HL-60 (cell line): Measurements from ENCODE around the gene CELF1.
"Not testable (repeated sequence)": the region's sequence is repeated elsewhere in the genome, so short reads cannot be mapped to it uniquely, and the experiment has no call there.

ENCODE experiments used
- DNase-seq, 2 experiments: peaks; one replicate each; pipeline ENCODE4 v3.0.0-alpha.2; 2010 to 2020; ENCODE audit warnings: low read depth in 1 of 2, low spot score in 1 of 2
- H3K27ac ChIP-seq: fragments of 250-450 bp; sonication (Bioruptor Pico); replicated peaks from 2 replicates; pipeline ENCODE4 v1.5.1; 2020; ENCODE audit warnings: mild to moderate bottlenecking, moderate library complexity
- H3K27me3 ChIP-seq: fragments of 250-450 bp; sonication (Bioruptor Pico); 2 replicates; pipeline ENCODE4 v1.5.1; 2021; ENCODE audit warnings: mild to moderate bottlenecking, moderate library complexity; ENCODE audit not compliant: insufficient read depth, poor library complexity, severe bottlenecking
- H3K4me3 ChIP-seq: replicated peaks from 2 replicates; pipeline ENCODE4 v1.5.1; 2011; ENCODE audit warnings: mild to moderate bottlenecking, control low read depth, low read length; ENCODE audit not compliant: insufficient read depth
- GABPA ChIP-seq: IDR thresholded peaks from 2 replicates; pipeline ENCODE4 v1.6.1; 2012; ENCODE audit warnings: low read depth
- POLR2AphosphoS5 ChIP-seq: IDR thresholded peaks from 2 replicates; pipeline ENCODE4 v1.6.1; 2012; ENCODE audit warnings: low read depth
- SPI1 ChIP-seq: IDR thresholded peaks from 2 replicates; pipeline ENCODE4 v1.6.1; 2012; ENCODE audit warnings: low read depth, mild to moderate bottlenecking, borderline replicate concordance
- TF ChIP-seq, protein P1 (sequence below): IDR thresholded peaks from one replicate; pipeline ENCODE4 v1.5.1; 2011; ENCODE audit warnings: low read length, control low read depth, inconsistent platforms; ENCODE audit not compliant: insufficient read depth
- TF ChIP-seq, protein P2 (sequence below): IDR thresholded peaks from 2 replicates; pipeline ENCODE4 v1.6.1; 2012; ENCODE audit warnings: low read depth; ENCODE audit not compliant: insufficient replicate concordance

Gene CELF1

DNA sequence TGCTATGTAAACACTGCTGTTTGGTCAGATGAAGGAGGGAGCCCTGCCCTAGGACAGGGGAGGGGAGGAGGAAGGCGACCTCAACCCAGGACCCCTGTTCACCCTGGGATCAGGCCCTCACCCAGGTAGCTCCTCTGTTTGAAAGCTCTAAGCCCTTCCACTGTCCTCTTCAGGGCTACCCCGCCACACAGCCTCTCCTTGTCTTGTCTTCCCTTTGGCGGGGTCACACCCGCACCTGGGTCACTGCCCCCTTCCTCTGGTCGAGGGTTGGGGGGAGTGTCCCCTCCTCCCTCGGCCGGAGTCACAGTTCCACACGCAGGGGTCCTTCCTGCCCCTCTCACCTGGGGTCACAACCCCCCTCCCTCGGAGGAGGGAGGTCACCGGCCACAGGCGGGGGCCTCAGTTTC is 12.0 kb upstream of the CELF1 start:
- no peak for DNase-seq
- H3K27ac ChIP-seq = peak overlapping the region; percentile 72
- H3K4me3 ChIP-seq = peak overlapping the region; percentile 93
- H3K27me3 ChIP-seq = no peaks in the 10 kb centered on the region
- TF ChIP-seq POLR2AphosphoS5 (no peak), SPI1 (no peak), GABPA (no peak)
- TF ChIP-seq, protein P1, sequence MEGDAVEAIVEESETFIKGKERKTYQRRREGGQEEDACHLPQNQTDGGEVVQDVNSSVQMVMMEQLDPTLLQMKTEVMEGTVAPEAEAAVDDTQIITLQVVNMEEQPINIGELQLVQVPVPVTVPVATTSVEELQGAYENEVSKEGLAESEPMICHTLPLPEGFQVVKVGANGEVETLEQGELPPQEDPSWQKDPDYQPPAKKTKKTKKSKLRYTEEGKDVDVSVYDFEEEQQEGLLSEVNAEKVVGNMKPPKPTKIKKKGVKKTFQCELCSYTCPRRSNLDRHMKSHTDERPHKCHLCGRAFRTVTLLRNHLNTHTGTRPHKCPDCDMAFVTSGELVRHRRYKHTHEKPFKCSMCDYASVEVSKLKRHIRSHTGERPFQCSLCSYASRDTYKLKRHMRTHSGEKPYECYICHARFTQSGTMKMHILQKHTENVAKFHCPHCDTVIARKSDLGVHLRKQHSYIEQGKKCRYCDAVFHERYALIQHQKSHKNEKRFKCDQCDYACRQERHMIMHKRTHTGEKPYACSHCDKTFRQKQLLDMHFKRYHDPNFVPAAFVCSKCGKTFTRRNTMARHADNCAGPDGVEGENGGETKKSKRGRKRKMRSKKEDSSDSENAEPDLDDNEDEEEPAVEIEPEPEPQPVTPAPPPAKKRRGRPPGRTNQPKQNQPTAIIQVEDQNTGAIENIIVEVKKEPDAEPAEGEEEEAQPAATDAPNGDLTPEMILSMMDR = no peak
- TF ChIP-seq, protein P2, sequence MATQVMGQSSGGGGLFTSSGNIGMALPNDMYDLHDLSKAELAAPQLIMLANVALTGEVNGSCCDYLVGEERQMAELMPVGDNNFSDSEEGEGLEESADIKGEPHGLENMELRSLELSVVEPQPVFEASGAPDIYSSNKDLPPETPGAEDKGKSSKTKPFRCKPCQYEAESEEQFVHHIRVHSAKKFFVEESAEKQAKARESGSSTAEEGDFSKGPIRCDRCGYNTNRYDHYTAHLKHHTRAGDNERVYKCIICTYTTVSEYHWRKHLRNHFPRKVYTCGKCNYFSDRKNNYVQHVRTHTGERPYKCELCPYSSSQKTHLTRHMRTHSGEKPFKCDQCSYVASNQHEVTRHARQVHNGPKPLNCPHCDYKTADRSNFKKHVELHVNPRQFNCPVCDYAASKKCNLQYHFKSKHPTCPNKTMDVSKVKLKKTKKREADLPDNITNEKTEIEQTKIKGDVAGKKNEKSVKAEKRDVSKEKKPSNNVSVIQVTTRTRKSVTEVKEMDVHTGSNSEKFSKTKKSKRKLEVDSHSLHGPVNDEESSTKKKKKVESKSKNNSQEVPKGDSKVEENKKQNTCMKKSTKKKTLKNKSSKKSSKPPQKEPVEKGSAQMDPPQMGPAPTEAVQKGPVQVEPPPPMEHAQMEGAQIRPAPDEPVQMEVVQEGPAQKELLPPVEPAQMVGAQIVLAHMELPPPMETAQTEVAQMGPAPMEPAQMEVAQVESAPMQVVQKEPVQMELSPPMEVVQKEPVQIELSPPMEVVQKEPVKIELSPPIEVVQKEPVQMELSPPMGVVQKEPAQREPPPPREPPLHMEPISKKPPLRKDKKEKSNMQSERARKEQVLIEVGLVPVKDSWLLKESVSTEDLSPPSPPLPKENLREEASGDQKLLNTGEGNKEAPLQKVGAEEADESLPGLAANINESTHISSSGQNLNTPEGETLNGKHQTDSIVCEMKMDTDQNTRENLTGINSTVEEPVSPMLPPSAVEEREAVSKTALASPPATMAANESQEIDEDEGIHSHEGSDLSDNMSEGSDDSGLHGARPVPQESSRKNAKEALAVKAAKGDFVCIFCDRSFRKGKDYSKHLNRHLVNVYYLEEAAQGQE = no peak

DNA sequence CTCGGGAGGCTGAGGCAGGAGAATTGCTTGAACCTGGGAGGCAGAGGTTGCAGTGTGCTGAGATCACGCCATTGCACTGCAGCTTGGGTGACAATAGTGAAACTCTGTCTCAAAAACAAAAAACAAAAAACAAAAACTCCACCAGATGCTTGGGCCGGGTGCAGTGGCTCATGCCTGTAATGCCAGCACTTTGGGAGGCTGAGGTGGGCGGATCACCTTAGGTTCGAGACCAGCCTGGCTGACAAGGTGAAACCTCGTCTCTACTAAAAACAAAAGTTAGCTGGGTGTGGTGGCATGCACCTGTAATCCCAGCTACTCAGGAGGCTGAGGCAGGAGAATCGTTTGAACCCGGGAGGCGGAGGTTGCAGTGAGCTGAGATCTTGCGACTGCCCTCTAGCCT is 11.4 kb upstream of the CELF1 start:
- not testable (repeated sequence) for H3K27ac ChIP-seq, DNase-seq, H3K27me3 ChIP-seq, H3K4me3 ChIP-seq

DNA sequence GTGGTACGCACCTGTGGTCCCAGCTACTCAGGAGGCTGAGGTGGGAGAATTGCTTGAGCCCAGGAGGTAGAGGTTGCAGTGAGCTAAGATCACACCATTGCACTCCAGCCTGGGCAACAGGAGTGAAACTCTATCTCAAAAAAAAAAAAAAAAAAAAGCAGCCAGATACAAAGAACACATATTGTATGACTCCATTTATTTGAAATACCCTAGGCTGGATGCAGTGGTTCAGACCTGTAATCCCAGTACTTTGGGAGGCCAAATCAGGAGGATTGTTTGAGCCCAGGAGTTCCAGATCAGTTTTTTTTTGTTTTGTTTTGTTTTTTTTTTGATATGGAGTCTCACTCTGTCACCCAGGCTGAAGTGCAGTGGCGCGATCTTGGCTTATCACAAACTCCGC is 9.5 kb upstream of the CELF1 start:
- not testable (repeated sequence) for H3K27ac ChIP-seq, H3K4me3 ChIP-seq, H3K27me3 ChIP-seq, DNase-seq

DNA sequence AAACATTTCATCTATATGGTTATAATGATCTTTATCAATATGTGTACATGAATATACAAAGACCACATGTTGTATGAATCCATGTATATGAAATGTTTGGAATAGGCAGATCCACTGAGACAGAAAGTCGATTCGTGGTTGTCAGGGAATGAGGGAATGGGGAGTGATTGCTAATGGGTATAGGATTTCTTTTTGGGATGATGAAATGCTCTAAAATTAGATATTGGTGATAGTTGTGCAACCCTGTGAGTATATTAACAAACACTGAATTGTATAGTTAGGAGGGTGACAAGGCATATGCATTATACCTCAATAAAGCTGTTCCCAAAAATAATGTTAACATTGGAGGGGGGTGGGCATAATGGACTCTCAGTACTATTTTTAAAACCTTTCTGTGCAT is 7.5 kb upstream of the CELF1 start:
- TF ChIP-seq, protein P1 = no peak
- no peak for TF ChIP-seq GABPA
- no peak for TF ChIP-seq POLR2AphosphoS5
- TF ChIP-seq, protein P2 = no peak
- no peak for TF ChIP-seq SPI1
- no peak for DNase-seq
- H3K27me3 ChIP-seq = no peaks in the 10 kb centered on the region
- no peak overlapping the region for H3K4me3 ChIP-seq
- no peak overlapping the region for H3K27ac ChIP-seq

DNA sequence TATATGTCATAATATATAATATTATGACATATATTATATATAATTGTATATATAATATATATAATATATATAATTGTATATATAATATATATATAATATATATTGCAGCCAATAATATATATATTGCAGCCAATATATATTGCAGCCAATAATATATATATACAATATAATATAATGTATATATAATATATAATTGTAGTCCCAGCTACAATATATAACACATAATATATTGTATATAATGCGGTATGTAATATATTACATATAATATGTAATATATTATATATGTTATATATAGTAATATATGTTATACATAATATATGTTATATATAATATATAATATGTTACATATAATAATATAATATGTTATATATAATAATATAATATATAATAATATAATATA is 5.8 kb upstream of the CELF1 start:
- Histone ChIP-seq H3K27ac (no peak overlapping the region), H3K27me3 (no peaks in the 10 kb centered on the region), H3K4me3 (no peak overlapping the region)
- TF ChIP-seq POLR2AphosphoS5 (no peak), SPI1 (no peak)
- TF ChIP-seq, protein P1 = no peak
- no peak for DNase-seq

DNA sequence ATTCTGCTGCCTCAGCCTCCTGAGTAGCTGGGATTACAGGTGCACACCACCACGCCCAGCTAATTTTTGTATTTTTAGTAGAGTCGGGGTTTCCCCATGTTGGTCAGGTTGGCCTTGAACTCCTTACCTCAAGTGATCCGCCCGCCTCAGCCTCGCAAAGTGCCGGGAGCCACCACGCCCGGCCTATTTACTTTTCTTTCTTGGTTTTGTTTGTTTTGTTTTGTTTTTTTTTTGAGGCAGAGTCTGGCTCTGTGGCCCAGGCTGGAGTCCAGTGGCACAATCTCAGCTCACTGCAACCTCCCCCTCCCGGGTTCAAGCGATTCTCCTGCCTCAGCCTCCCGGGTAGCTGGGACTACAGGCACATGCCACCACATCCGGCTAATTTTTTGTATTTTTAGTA is 4.1 kb upstream of the CELF1 start:
- not testable (repeated sequence) for H3K27ac ChIP-seq, H3K4me3 ChIP-seq, H3K27me3 ChIP-seq, DNase-seq
